ENCODE measurements around the gene LRRC4C. TPM values are rescaled to one million over a fixed set of nuclear protein-coding genes. Genes with fewer than 3 reads are reported as not detected.

Gene LRRC4C
- total RNA-seq, 1 donor from 2014 or later = 0.28 TPM

- ATAC-seq = no peak
Measured at GRCh38 chr11:40338739-40339138, 1120.7 kb downstream of the LRRC4C start.

GRCh38 chr11:40338062-40338461 lies 1121.4 kb downstream of the LRRC4C start:
- ATAC-seq = no peak

- no peak for ATAC-seq
Measured at GRCh38 chr11:40337118-40337517, 1122.3 kb downstream of the LRRC4C start.

- ATAC-seq = peak; percentile 37
Measured at GRCh38 chr11:40328890-40329614, 1130.4 kb downstream of the LRRC4C start.

GRCh38 chr11:40323241-40323640 lies 1136.2 kb downstream of the LRRC4C start:
- ATAC-seq = no peak

- ATAC-seq = no peak
Measured at GRCh38 chr11:40321537-40321936, 1137.9 kb downstream of the LRRC4C start.

GRCh38 chr11:40316171-40316570 lies 1143.3 kb downstream of the LRRC4C start:
- no peak for ATAC-seq

- no peak for ATAC-seq
Measured at GRCh38 chr11:40315122-40315521, 1144.3 kb downstream of the LRRC4C start.

- ATAC-seq = no peak
Measured at GRCh38 chr11:40314327-40314726, 1145.1 kb downstream of the LRRC4C start.

GRCh38 chr11:40306938-40307548 lies 1152.4 kb downstream of the LRRC4C start:
- ATAC-seq = peak; percentile 48

- ATAC-seq = no peak
Measured at GRCh38 chr11:40302669-40303068, 1156.8 kb downstream of the LRRC4C start.

GRCh38 chr11:40295466-40295865 lies 1164.0 kb downstream of the LRRC4C start:
- no peak for ATAC-seq

- no peak for ATAC-seq
Measured at GRCh38 chr11:40294741-40295140, 1164.7 kb downstream of the LRRC4C start.

GRCh38 chr11:40294349-40294735 lies 1165.1 kb downstream of the LRRC4C start:
- ATAC-seq = no peak

- peak; percentile 79 for ATAC-seq
Measured at GRCh38 chr11:40293655-40294348, 1165.7 kb downstream of the LRRC4C start.

GRCh38 chr11:40292721-40293508 lies 1166.5 kb downstream of the LRRC4C start:
- no peak for ATAC-seq

GRCh38 chr11:40291741-40292140 lies 1167.7 kb downstream of the LRRC4C start:
- ATAC-seq = no peak

- ATAC-seq = no peak
Measured at GRCh38 chr11:40291329-40291728, 1168.1 kb downstream of the LRRC4C start.

- ATAC-seq = no peak
Measured at GRCh38 chr11:40290171-40290631, 1169.3 kb downstream of the LRRC4C start.

GRCh38 chr11:40289370-40289769 lies 1170.1 kb downstream of the LRRC4C start:
- ATAC-seq = no peak

- no peak for ATAC-seq
Measured at GRCh38 chr11:40287916-40288803, 1171.3 kb downstream of the LRRC4C start.

GRCh38 chr11:40286137-40286536 lies 1173.3 kb downstream of the LRRC4C start:
- no peak for ATAC-seq

Data from esophagus mucosa (tissue), 1 donor.